Activated CD8-positive, alpha-beta T cell treated with anti-CD3 and anti-CD28 coated beads, Interleukin-2, amount 10 ng/mL, durations not matched to agents 7 days and 5 days (primary cell): ENCODE data around the gene SPATA31D4. TPM values are rescaled to one million over a fixed set of nuclear protein-coding genes. Genes with fewer than 3 reads are reported as not detected.

Source experiments
- ATAC-seq: fragments of 150-1000 bp; cut with Tn5 transposase; one replicate; pipeline ENCODE4 v1.10.0; 2021; ENCODE audit warnings: moderate library complexity
- CTCF ChIA-PET: fragments of 350-600 bp; sonication (Branson Sonifier 250); formaldehyde crosslinking; loops from one replicate; lab custom pipeline; 2021; ENCODE audit warnings: antibody characterized with exemption; lab: Charles Lee
- POLR2A ChIA-PET: fragments of 350-600 bp; sonication (Branson Sonifier 250); formaldehyde crosslinking; loops from one replicate; lab custom pipeline; 2021; ENCODE audit warnings: antibody characterized with exemption; lab: Charles Lee
- DNase-seq: peaks from one replicate; pipeline ENCODE4 v3.0.0-alpha.2; 2020
- H3K27ac Mint-ChIP-seq: one replicate; pipeline ENCODE4 v1.8.0; 2021; ENCODE audit warnings: mild to moderate bottlenecking, mixed read lengths
- H3K27me3 Mint-ChIP-seq: one replicate; pipeline ENCODE4 v1.8.0; 2021; ENCODE audit warnings: low read depth, mixed read lengths
- H3K36me3 Mint-ChIP-seq: one replicate; pipeline ENCODE4 v1.8.0; 2021; ENCODE audit warnings: low read depth, mixed read lengths
- H3K4me1 Mint-ChIP-seq: one replicate; pipeline ENCODE4 v1.8.0; 2021; ENCODE audit warnings: low read depth, mixed read lengths
- H3K4me3 Mint-ChIP-seq: one replicate; pipeline ENCODE4 v1.8.0; 2021; ENCODE audit warnings: mild to moderate bottlenecking, mixed read lengths
- H3K9me3 Mint-ChIP-seq: one replicate; pipeline ENCODE4 v1.8.0; 2022; ENCODE audit warnings: mixed read lengths; ENCODE audit not compliant: insufficient read depth
- total RNA-seq, 2 experiments: library from RNA; stranded (reverse); gene quantifications; one replicate each; pipeline ENCODE4 v1.2.3, GENCODE V29; 2021

SPATA31D4 gene
- total RNA-seq, 2 experiments from 2014 or later, result not detected

DNA sequence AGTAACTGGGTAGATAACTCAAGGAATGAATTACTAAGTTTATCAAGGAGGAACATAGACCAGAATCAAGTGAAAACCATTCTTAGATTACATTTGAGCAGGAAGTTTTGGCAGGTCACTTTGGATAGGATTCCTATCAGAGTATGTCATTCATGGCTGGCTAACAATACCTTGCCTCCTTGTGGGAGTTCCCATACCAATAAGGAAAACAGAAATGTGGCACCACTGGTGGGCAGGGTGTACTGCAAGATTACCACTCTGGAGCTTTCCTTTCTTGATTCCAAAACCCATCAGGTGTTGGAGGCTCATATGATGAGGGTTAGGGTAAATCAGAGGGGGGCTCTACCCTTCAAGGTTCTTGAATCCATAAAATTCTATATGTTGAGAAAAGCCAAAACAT lies 41.7 kb downstream of the SPATA31D4 start:
- POLR2A ChIA-PET, result no interaction called here

DNA sequence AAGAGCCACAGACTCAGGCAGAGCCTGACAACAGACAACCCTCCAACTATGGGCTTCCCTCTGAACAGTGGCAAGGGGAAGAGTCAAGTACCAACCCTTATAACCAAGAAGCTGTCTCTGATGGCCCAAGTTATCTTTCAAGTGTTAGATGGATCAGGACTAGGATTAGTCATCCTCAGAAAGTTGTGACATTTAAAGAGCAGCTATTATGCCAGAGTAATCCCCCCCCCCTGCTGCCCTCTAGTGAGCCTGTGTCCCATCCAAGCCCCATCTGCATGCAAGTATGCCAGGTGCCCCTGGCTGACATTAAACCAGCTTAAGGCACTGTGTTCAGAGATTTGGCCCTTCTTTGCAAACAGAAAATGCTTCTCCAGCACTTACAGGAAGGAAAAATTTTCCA lies 43.5 kb downstream of the SPATA31D4 start:
- Mint-ChIP-seq H3K27ac (no peak overlapping the region), H3K9me3 (no peaks in the 10 kb centered on the region), H3K27me3 (no peaks in the 10 kb centered on the region), H3K36me3 (no peaks in the 10 kb centered on the region), H3K4me3 (no peak overlapping the region), H3K4me1 (no peaks in the 10 kb centered on the region)
- ATAC-seq, result no peak
- CTCF ChIA-PET, result no interaction called here
- POLR2A ChIA-PET, result interaction anchor here (0.6 kb wide), 1 partner anchor 57 kb away, joined by 3 read pairs; no protein-coding TSS in a partner anchor
- DNase-seq, result no peak

More for the DNA sequence above, 41.7 kb downstream of the SPATA31D4 start:
- ATAC-seq (no peak), DNase-seq (no peak)
- Mint-ChIP-seq H3K4me1 (no peaks in the 10 kb centered on the region), H3K4me3 (no peak overlapping the region), H3K27ac (no peak overlapping the region), H3K36me3 (no peaks in the 10 kb centered on the region), H3K9me3 (no peaks in the 10 kb centered on the region), H3K27me3 (no peaks in the 10 kb centered on the region)
- CTCF ChIA-PET, result no interaction called here

DNA sequence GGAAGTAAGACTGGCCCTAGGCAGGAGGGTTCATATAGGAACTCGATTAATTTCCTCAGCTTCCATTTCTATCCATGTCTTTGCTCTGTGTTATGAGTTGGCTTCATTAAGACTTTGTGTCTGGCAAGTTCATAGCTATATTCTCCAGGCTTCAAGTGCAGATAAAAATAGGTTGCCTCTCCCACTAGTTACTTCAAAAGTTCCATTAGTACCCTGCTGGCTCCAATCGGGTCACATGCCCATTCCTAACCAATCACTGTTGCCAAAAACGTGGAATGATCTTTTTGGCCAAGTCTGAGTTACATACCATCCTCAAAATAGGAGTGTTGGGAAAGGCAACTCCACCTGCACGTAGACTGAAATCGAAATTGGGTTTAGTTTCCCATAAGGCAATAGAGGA lies 46.5 kb downstream of the SPATA31D4 start:
- no peaks in the 10 kb centered on the region for H3K9me3 Mint-ChIP-seq
- no peaks in the 10 kb centered on the region for H3K4me1 Mint-ChIP-seq
- no peak overlapping the region for H3K4me3 Mint-ChIP-seq
- ATAC-seq (no peak), DNase-seq (no peak)
- ChIA-PET CTCF (no interaction called here), POLR2A (no interaction called here)
- no peak overlapping the region for H3K27ac Mint-ChIP-seq
- no peaks in the 10 kb centered on the region for H3K27me3 Mint-ChIP-seq
- no peaks in the 10 kb centered on the region for H3K36me3 Mint-ChIP-seq

DNA sequence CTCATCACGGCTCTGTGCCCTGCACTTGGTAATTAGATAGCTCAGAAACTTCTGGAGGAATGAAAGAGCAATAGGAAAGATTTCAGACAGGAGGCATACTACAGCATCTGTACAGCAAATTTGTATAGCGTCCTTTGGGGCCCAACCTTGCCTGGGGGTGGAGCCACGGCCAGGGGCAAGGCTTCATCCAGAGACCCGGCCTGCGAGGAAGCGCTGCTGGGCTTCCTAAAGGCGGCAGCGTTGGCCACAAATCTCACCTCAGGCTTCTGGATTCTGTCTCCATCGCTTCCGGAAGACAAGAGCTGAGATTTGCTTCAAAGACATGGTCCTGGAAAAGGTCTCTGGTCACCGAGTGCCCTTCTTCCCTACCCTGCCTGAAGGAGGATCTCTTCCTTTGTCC lies 48.1 kb downstream of the SPATA31D4 start:
- Mint-ChIP-seq H3K36me3 (no peaks in the 10 kb centered on the region), H3K4me1 (no peaks in the 10 kb centered on the region), H3K4me3 (no peak overlapping the region), H3K27me3 (no peaks in the 10 kb centered on the region), H3K27ac (no peak overlapping the region), H3K9me3 (no peaks in the 10 kb centered on the region)
- ChIA-PET POLR2A (no interaction called here), CTCF (no interaction called here)
- ATAC-seq (no peak), DNase-seq (no peak)

DNA sequence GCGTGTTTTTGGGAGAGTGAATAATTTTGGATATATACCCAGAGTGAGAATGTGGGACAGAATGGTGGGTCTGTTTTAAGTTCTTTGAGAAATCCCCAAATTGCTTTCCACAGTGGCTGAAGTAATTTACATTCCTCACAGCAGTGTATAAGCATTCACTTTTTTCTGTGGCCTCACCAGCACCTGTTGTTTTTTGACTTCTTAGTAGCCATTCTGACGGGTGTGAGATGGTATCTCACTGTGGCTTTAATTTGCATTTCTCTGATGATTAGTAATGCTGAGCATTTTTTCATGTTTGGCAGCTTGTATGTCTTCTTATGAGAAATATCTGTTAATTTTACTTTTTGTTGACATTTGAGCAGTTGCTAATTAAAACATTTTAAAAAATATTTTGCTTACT lies 51.0 kb downstream of the SPATA31D4 start:
- Mint-ChIP-seq H3K36me3 (no peaks in the 10 kb centered on the region), H3K27ac (no peak overlapping the region), H3K4me1 (no peaks in the 10 kb centered on the region), H3K4me3 (no peak overlapping the region), H3K9me3 (no peaks in the 10 kb centered on the region), H3K27me3 (no peaks in the 10 kb centered on the region)
- POLR2A ChIA-PET, result no interaction called here
- ATAC-seq (no peak), DNase-seq (no peak)
- CTCF ChIA-PET, result no interaction called here

DNA sequence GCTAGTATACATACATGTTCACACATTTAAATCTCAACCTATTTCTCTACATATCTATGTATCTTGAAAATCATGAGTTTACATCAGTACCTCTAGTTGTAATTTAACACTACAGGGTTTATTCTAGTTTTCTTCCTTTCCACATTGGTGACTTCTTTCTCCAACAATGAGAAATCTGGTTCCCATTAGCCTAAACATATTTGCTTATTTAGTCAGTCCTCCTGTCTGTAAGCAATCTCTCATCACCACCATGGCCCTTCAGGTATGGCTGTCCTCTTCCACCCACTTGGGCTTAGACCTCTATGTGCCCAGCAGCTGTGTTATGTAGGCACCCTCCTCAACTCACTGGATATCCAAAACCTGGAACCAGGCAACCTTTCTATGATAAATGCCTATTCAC lies 52.3 kb downstream of the SPATA31D4 start:
- Mint-ChIP-seq H3K4me3 (no peak overlapping the region), H3K27ac (no peak overlapping the region), H3K36me3 (no peaks in the 10 kb centered on the region), H3K4me1 (no peaks in the 10 kb centered on the region), H3K27me3 (no peaks in the 10 kb centered on the region), H3K9me3 (no peaks in the 10 kb centered on the region)
- DNase-seq (no peak), ATAC-seq (no peak)
- CTCF ChIA-PET, result no interaction called here
- POLR2A ChIA-PET, result no interaction called here

DNA sequence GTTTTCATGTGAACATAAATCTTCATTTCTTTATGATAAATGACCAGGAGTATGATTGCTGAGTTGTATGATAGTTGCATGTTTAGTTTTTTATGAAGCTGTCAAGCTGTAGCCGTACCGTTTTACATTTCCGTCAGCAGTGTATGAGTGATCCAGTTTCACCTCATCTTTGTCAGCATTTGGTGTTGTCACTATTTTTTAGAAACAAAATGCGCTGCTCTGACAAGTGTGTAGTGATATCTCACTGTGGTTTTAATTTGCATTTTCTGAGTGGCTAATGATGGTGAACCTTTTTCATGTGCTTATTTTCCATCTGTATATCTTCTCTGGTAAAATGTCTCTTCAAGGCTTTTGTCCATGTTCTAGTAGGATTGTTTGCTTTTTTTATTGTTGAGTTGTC lies 53.7 kb downstream of the SPATA31D4 start:
- Mint-ChIP-seq H3K36me3 (no peaks in the 10 kb centered on the region), H3K9me3 (no peaks in the 10 kb centered on the region), H3K27me3 (no peaks in the 10 kb centered on the region), H3K27ac (no peak overlapping the region), H3K4me3 (no peak overlapping the region), H3K4me1 (no peaks in the 10 kb centered on the region)
- POLR2A ChIA-PET, result no interaction called here
- CTCF ChIA-PET, result no interaction called here
- no peak for DNase-seq
- no peak for ATAC-seq

Other genes starting within 250 kb of the SPATA31D4 start
- under 1 TPM; 0.50 to 0.68 TPM for gene TLE1, start 238.9 kb upstream of the SPATA31D4 start, total RNA-seq
- gene SPATA31D3, start 15.1 kb downstream of the SPATA31D4 start, total RNA-seq, result not detected
- gene SPATA31D1, start 60.3 kb downstream of the SPATA31D4 start, total RNA-seq, result not detected